Liver (tissue), 9 donors: ENCODE data around the gene POGK. TPM values are rescaled to one million over a fixed set of nuclear protein-coding genes. Genes with fewer than 3 reads are reported as not detected.

Source experiments
- DNase-seq: peaks from one replicate; pipeline ENCODE4 v3.0.0-alpha.2; 2017; ENCODE audit warnings: low spot score
- H3K27ac ChIP-seq, 2 donors: one replicate each; pipeline ENCODE4 v1.7.0; 2013; ENCODE audit warnings: inconsistent platforms in 2 of 2, low read length in 2 of 2, control low read depth in 1 of 2, low read depth in 1 of 2, mild to moderate bottlenecking in 1 of 2
- H3K27me3 ChIP-seq, 4 donors: one replicate each; pipeline versions ENCODE4 v1.6.1 to v1.7.0; 2013; ENCODE audit warnings: low read length in 3 of 4, inconsistent platforms in 1 of 4, mild to moderate bottlenecking in 1 of 4, moderate library complexity in 1 of 4; ENCODE audit not compliant: control insufficient read depth in 4 of 4, insufficient read depth in 4 of 4
- H3K36me3 ChIP-seq, 4 donors: one replicate each; pipeline versions ENCODE4 v1.6.1 to v1.7.0; 2013; ENCODE audit warnings: low read length in 3 of 4, mild to moderate bottlenecking in 3 of 4, low read depth in 1 of 4, moderate library complexity in 1 of 4; ENCODE audit not compliant: control insufficient read depth in 4 of 4, insufficient read depth in 3 of 4
- H3K4me1 ChIP-seq, 4 donors: one replicate each; pipeline versions ENCODE4 v1.6.1 to v1.7.0; 2013; ENCODE audit warnings: low read length in 3 of 4, mild to moderate bottlenecking in 3 of 4, moderate library complexity in 1 of 4; ENCODE audit not compliant: control insufficient read depth in 4 of 4, insufficient read depth in 4 of 4
- H3K4me3 ChIP-seq, 3 donors: one replicate each; pipeline versions ENCODE4 v1.6.1 to v1.7.0; 2013; ENCODE audit warnings: low read length in 3 of 3, control low read depth in 1 of 3, low read depth in 1 of 3, mild to moderate bottlenecking in 1 of 3
- H3K9ac ChIP-seq, 2 donors: one replicate each; pipeline ENCODE4 v1.7.0; 2013; ENCODE audit warnings: low read length in 2 of 2, mild to moderate bottlenecking in 2 of 2, moderate library complexity in 2 of 2, control low read depth in 1 of 2, low read depth in 1 of 2
- H3K9me3 ChIP-seq, 4 donors: one replicate each; pipeline versions ENCODE4 v1.6.1 to v1.7.0; 2013; ENCODE audit warnings: low read length in 3 of 4; ENCODE audit not compliant: control insufficient read depth in 4 of 4
- CTCF ChIP-seq: fragments of 150-350 bp; IDR thresholded peaks from 2 replicates; pipeline ENCODE4 v1.5.1; 2017; ENCODE audit warnings: improper control_type of control experiment, low read depth, low read length; ENCODE audit not compliant: missing input control
- EGR1 ChIP-seq, 2 donors: IDR thresholded peaks; 2 replicates each; pipeline ENCODE4 v1.6.1; 2016 to 2018; ENCODE audit warnings: antibody characterized with exemption in 2 of 2, low read depth in 2 of 2
- FOXA1 ChIP-seq: IDR thresholded peaks from 2 replicates; pipeline ENCODE4 v1.6.1; 2016; ENCODE audit warnings: antibody characterized with exemption
- FOXA2 ChIP-seq: IDR thresholded peaks from 2 replicates; pipeline ENCODE4 v1.6.1; 2016; ENCODE audit warnings: antibody characterized with exemption
- GABPA ChIP-seq, 2 donors: IDR thresholded peaks in 1 of 2; conservative IDR thresholded peaks in 1 of 2; 2 replicates each; pipeline ENCODE4 v1.6.1; 2016; ENCODE audit warnings: antibody characterized with exemption in 2 of 2, mild to moderate bottlenecking in 1 of 2, moderate library complexity in 1 of 2
- HNF4A ChIP-seq, 2 donors: conservative IDR thresholded peaks; 2 replicates each; pipeline ENCODE4 v1.6.1; 2016; ENCODE audit warnings: antibody characterized with exemption in 2 of 2, mild to moderate bottlenecking in 2 of 2
- HNF4G ChIP-seq: IDR thresholded peaks from 2 replicates; pipeline ENCODE4 v1.6.1; 2016; ENCODE audit warnings: antibody characterized with exemption
- JUND ChIP-seq, 2 donors: IDR thresholded peaks; 2 replicates each; pipeline ENCODE4 v1.6.1; 2016; ENCODE audit warnings: antibody characterized with exemption in 2 of 2
- MAX ChIP-seq: IDR thresholded peaks from 2 replicates; pipeline ENCODE4 v1.6.1; 2016; ENCODE audit warnings: antibody characterized with exemption
- NR2F2 ChIP-seq: IDR thresholded peaks from 2 replicates; pipeline ENCODE4 v1.6.1; 2016; ENCODE audit warnings: antibody characterized with exemption
- RAD21 ChIP-seq, 2 donors: IDR thresholded peaks; 2 replicates each; pipeline ENCODE4 v1.6.1; 2016; ENCODE audit warnings: antibody characterized with exemption in 2 of 2, mild to moderate bottlenecking in 2 of 2
- REST ChIP-seq: IDR thresholded peaks from 2 replicates; pipeline ENCODE4 v1.6.1; 2016; ENCODE audit warnings: antibody characterized with exemption, mild to moderate bottlenecking
- RXRA ChIP-seq, 2 donors: IDR thresholded peaks; 2 replicates each; pipeline ENCODE4 v1.6.1; 2017 to 2018; ENCODE audit warnings: antibody characterized with exemption in 2 of 2, mild to moderate bottlenecking in 1 of 2
- SP1 ChIP-seq: IDR thresholded peaks from 2 replicates; pipeline ENCODE4 v1.6.1; 2018; ENCODE audit warnings: antibody characterized with exemption, mild to moderate bottlenecking
- TAF1 ChIP-seq: conservative IDR thresholded peaks from 2 replicates; pipeline ENCODE4 v1.6.1; 2016; ENCODE audit warnings: antibody characterized with exemption, mild to moderate bottlenecking
- YY1 ChIP-seq: IDR thresholded peaks from 2 replicates; pipeline ENCODE4 v1.6.1; 2016; ENCODE audit warnings: antibody characterized with exemption, mild to moderate bottlenecking
- WGBS: extraction: QIAGEN DNeasy Blood & Tissue Kit; methylation state at CpG from one replicate; pipeline ENCODE4 v1.1.7; 2013; 5-methylcytosine and 5-hydroxymethylcytosine counted together
- polyA plus RNA-seq, 2 donors: library from polyadenylated mRNA; stranded (reverse) in 1 of 2; unstranded in 1 of 2; fragments of 200-250 nt in 1 of 2; fragments of >200 nt in 1 of 2; fragmentation: Nextera tagmentation in 1 of 2; extraction: Ambion mirVana in 1 of 2; gene quantifications; one replicate each; pipeline versions ENCODE4 v1.2.1 to v1.2.3, GENCODE V29; 2013 to 2015
- total RNA-seq, 2 donors: library from RNA; depleted of rRNA; stranded (reverse); fragments of >200 nt; gene quantifications; one replicate each; pipeline ENCODE4 v1.2.3, GENCODE V29; 2014
- TF ChIP-seq, protein P1 (sequence below): IDR thresholded peaks from 2 replicates; pipeline ENCODE4 v1.6.1; 2016; ENCODE audit warnings: antibody characterized with exemption
- TF ChIP-seq, protein P2 (sequence below): IDR thresholded peaks from 2 replicates; pipeline ENCODE4 v1.6.1; 2016; ENCODE audit warnings: antibody characterized with exemption
- donor health status: healthy.
- donor health status: healthy.
- donor health status: healthy.
- donor health status: healthy.
- donor health status: healthy.

POGK gene
- total and polyA plus RNA-seq, 4 donors = 4.2 to 14.1 (median 6.7) TPM

- DNase-seq = no peak
- Histone ChIP-seq H3K4me1 (peaks cover 0 to 10% (median 0%) of the 10 kb centered on the region in 4 donors), H3K4me3 (no peak overlapping the region), H3K9me3 (no peaks in the 10 kb centered on the region), H3K36me3 (peaks cover 13 to 74% (median 57%) of the 10 kb centered on the region in 4 donors), H3K27ac (no peak overlapping the region), H3K27me3 (no peaks in the 10 kb centered on the region), H3K9ac (no peak overlapping the region)
- TF ChIP-seq JUND (IDR thresholded peaks at IDR 0.05) (no peak), RAD21 (IDR thresholded peaks at IDR 0.05) (no peak), SP1 (no peak)
- WGBS = 92% methylated on average over 7 of the region's 7 CpGs
Measured at GRCh38 chr1:166858726-166859419, 19.6 kb downstream of the POGK start.

DNA sequence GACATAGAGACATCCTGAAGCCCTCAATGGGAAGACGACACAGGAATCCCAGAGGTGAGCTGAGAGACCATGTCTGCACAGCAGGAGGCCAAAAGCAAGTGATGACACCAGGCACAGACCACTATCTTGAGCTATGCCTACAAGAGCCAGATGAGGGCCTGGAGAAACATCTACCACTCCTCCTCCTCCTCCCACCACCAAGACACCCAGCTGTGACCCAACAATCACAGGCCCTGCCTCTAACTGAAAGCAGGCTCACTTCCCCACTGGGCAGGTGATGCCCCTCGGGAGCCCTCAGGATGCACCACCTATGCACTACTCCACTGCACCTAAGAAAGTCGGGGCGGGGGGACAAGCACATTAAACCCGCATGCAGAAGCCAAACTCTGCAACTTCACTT lies 20.3 kb downstream of the POGK start:
- TF ChIP-seq CTCF = no peak
- no peak for TF ChIP-seq HNF4A (conservative IDR thresholded peaks at IDR 0.05)
- TF ChIP-seq SP1 = no peak
- no peak for TF ChIP-seq MAX
- TF ChIP-seq RXRA (IDR thresholded peaks at IDR 0.05) = no peak
- TF ChIP-seq JUND (IDR thresholded peaks at IDR 0.05) = no peak
- TF ChIP-seq FOXA2 = no peak
- TF ChIP-seq, protein P1, sequence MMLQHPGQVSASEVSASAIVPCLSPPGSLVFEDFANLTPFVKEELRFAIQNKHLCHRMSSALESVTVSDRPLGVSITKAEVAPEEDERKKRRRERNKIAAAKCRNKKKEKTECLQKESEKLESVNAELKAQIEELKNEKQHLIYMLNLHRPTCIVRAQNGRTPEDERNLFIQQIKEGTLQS = no peak
- no peak for TF ChIP-seq REST
- TF ChIP-seq HNF4G = no peak
- TF ChIP-seq, protein P2, sequence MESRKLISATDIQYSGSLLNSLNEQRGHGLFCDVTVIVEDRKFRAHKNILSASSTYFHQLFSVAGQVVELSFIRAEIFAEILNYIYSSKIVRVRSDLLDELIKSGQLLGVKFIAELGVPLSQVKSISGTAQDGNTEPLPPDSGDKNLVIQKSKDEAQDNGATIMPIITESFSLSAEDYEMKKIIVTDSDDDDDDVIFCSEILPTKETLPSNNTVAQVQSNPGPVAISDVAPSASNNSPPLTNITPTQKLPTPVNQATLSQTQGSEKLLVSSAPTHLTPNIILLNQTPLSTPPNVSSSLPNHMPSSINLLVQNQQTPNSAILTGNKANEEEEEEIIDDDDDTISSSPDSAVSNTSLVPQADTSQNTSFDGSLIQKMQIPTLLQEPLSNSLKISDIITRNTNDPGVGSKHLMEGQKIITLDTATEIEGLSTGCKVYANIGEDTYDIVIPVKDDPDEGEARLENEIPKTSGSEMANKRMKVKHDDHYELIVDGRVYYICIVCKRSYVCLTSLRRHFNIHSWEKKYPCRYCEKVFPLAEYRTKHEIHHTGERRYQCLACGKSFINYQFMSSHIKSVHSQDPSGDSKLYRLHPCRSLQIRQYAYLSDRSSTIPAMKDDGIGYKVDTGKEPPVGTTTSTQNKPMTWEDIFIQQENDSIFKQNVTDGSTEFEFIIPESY = no peak
- TF ChIP-seq GABPA (IDR thresholded peaks at IDR 0.05 in 1 of 2, conservative IDR thresholded peaks at IDR 0.05 in 1 of 2) = no peak
- TF ChIP-seq EGR1 (IDR thresholded peaks at IDR 0.05; ENCODE audit: low read depth in 2 of 2) = no peak
- TF ChIP-seq RAD21 (IDR thresholded peaks at IDR 0.05) = no peak
- no peak for TF ChIP-seq FOXA1
- no peak for TF ChIP-seq TAF1
- no peak for TF ChIP-seq YY1
- no peak for TF ChIP-seq NR2F2
- 92% methylated on average over 5 of the region's 5 CpGs for WGBS
- Histone ChIP-seq H3K9ac (no peak overlapping the region), H3K36me3 (peaks cover 15 to 78% (median 53%) of the 10 kb centered on the region in 4 donors), H3K27ac (no peak overlapping the region), H3K27me3 (no peaks in the 10 kb centered on the region), H3K9me3 (no peaks in the 10 kb centered on the region), H3K4me3 (no peak overlapping the region), H3K4me1 (peaks cover 0 to 10% (median 0%) of the 10 kb centered on the region in 4 donors)
- no peak for DNase-seq
